HepG2 (cell line): ENCODE data around the gene SAMD14. TPM values are rescaled to one million over a fixed set of nuclear protein-coding genes. Genes with fewer than 3 reads are reported as not detected.

Experiments
- CEBPB ChIP-seq: IDR thresholded peaks from 2 replicates; pipeline ENCODE4 v1.6.1; 2011; ENCODE audit warnings: low read depth, low read length, improper control_type of control experiment, borderline replicate concordance
- ELF1 ChIP-seq: sonication (generic); formaldehyde crosslinking; IDR thresholded peaks from 2 replicates; pipeline ENCODE4 v1.4.0; 2020; ENCODE audit warnings: missing genetic modification reagents
- FOXK2 ChIP-seq: fragments of 450-650 bp; IDR thresholded peaks from 2 replicates; pipeline ENCODE4 v1.6.1; 2016
- HMGXB4 ChIP-seq, 2 experiments: sonication (generic) in 1 of 2; formaldehyde crosslinking in 1 of 2; IDR thresholded peaks; 2 replicates each; pipeline versions ENCODE4 v1.4.0 to v1.6.1; 2018 to 2020; ENCODE audit warnings: missing genetic modification reagents in 2 of 2, borderline replicate concordance in 1 of 2, low read depth in 1 of 2, mild to moderate bottlenecking in 1 of 2, missing biosample characterization in 1 of 2
- IRX3 ChIP-seq: sonication (generic); formaldehyde crosslinking; IDR thresholded peaks from 2 replicates; pipeline ENCODE4 v1.8.1; 2023; ENCODE audit warnings: mild to moderate bottlenecking, low read depth, missing genetic modification reagents, borderline replicate concordance
- PAXIP1 ChIP-seq: sonication (generic); formaldehyde crosslinking; conservative IDR thresholded peaks from 2 replicates; pipeline ENCODE4 v1.4.0; 2020; ENCODE audit warnings: mild to moderate bottlenecking, missing genetic modification reagents, moderate library complexity
- SATB2 ChIP-seq: sonication (generic); formaldehyde crosslinking; IDR thresholded peaks from 2 replicates; pipeline ENCODE4 v1.5.0; 2020; ENCODE audit warnings: missing genetic modification reagents
- ZBTB10 ChIP-seq: sonication (generic); formaldehyde crosslinking; IDR thresholded peaks from 2 replicates; pipeline ENCODE4 v1.4.0; 2020; ENCODE audit warnings: missing genetic modification reagents, borderline replicate concordance
- ZNF281 ChIP-seq: sonication (generic); formaldehyde crosslinking; IDR thresholded peaks from 2 replicates; pipeline ENCODE4 v1.4.0; 2020; ENCODE audit warnings: missing genetic modification reagents, borderline replicate concordance
- ZNF432 ChIP-seq: sonication (generic); formaldehyde crosslinking; IDR thresholded peaks from 2 replicates; pipeline ENCODE4 v1.5.0; 2020; ENCODE audit warnings: missing genetic modification reagents, mild to moderate bottlenecking, borderline replicate concordance
- ZNF598 ChIP-seq: sonication (generic); formaldehyde crosslinking; IDR thresholded peaks from 2 replicates; pipeline ENCODE4 v1.5.1; 2020; ENCODE audit warnings: mild to moderate bottlenecking, missing genetic modification reagents, borderline replicate concordance
- ZNF841 ChIP-seq: sonication (generic); formaldehyde crosslinking; IDR thresholded peaks from 2 replicates; pipeline ENCODE4 v1.8.1; 2023; ENCODE audit warnings: missing genetic modification reagents, borderline replicate concordance
- ZNF891 ChIP-seq: sonication (generic); formaldehyde crosslinking; IDR thresholded peaks from 2 replicates; pipeline ENCODE4 v1.5.0; 2020; ENCODE audit warnings: mild to moderate bottlenecking, missing genetic modification reagents
- ZSCAN12 ChIP-seq: sonication (generic); formaldehyde crosslinking; IDR thresholded peaks from 2 replicates; pipeline ENCODE4 v1.9.0; 2021; ENCODE audit warnings: mild to moderate bottlenecking, missing genetic modification reagents
- ZSCAN25 ChIP-seq: sonication (generic); formaldehyde crosslinking; IDR thresholded peaks from 2 replicates; pipeline ENCODE4 v1.8.0; 2022; ENCODE audit warnings: mild to moderate bottlenecking, missing genetic modification reagents
- polyA plus RNA-seq, 8 experiments: library from polyadenylated mRNA; depleted of rRNA in 3 of 8; stranded (reverse) in 7 of 8; unstranded in 1 of 8; fragments of >200 nt; fragmentation: Illumina TruSeq in 4 of 8; extraction: Trizol in 4 of 8; gene quantifications; 2 replicates each; pipeline versions ENCODE4 v1.2.1 to v1.2.3, GENCODE V29; 2011 to 2016; ENCODE audit warnings: low read depth in 4 of 8, missing spikeins in 1 of 8, mixed read lengths in 1 of 8; ENCODE audit not compliant: insufficient read depth in 1 of 8
- total RNA-seq, 5 experiments: library from RNA; depleted of rRNA; stranded (reverse); fragments of >200 nt; fragmentation: Illumina TruSeq; extraction: Trizol; gene quantifications; 2 replicates each; pipeline ENCODE4 v1.2.3, GENCODE V29; 2016; ENCODE audit warnings: low read depth in 1 of 5

Gene SAMD14
- total and polyA plus RNA-seq, 2 of the 13 experiments (the other 11 are each of a cell fraction or from before 2014, with no cell fraction given) = 0.07 to 0.22 TPM

- peak; percentile 41; the same call in 1 of the 2 replicates for TF ChIP-seq SATB2 (CRISPR knock-in tag)
- no peak for TF ChIP-seq ZNF281 (CRISPR knock-in tag)
- no peak for TF ChIP-seq ZNF598
- no peak for TF ChIP-seq ZNF432 (CRISPR knock-in tag)
- peak; percentile 19; the same call in 1 of the 2 replicates for TF ChIP-seq ZBTB10
- peak; percentile 82 to 86; a peak in 3 of 4 replicates for TF ChIP-seq HMGXB4 (CRISPR knock-in tag; IDR thresholded peaks at IDR 0.05; ENCODE audit: borderline replicate concordance in 1 of 2, low read depth in 1 of 2)
- peak; percentile 71; the same call in 1 of the 2 replicates for TF ChIP-seq ZNF841 (CRISPR knock-in tag)
- TF ChIP-seq PAXIP1 (CRISPR knock-in tag) = no peak
- TF ChIP-seq ZSCAN25 (CRISPR knock-in tag) = peak; percentile 57
- TF ChIP-seq ZNF891 (CRISPR knock-in tag) = no peak
- no peak for TF ChIP-seq ELF1 (CRISPR knock-in tag)
- TF ChIP-seq FOXK2 = no peak
- TF ChIP-seq IRX3 (CRISPR knock-in tag) = peak; percentile 84
- no peak for TF ChIP-seq CEBPB
- peak; percentile 63; the same call in 1 of the 2 replicates for TF ChIP-seq ZSCAN12 (CRISPR knock-in tag)
Measured at GRCh38 chr17:50149417-50150353, 19.7 kb upstream of the SAMD14 start (continued).
